Iris pigment epithelial cell (primary cell): ENCODE measurements around the gene CYP26A1.

Experiments used
- DNase-seq: peaks from one replicate; pipeline ENCODE4 v3.0.0-alpha.2; 2011; ENCODE audit warnings: low read depth

CYP26A1 gene, protein sequence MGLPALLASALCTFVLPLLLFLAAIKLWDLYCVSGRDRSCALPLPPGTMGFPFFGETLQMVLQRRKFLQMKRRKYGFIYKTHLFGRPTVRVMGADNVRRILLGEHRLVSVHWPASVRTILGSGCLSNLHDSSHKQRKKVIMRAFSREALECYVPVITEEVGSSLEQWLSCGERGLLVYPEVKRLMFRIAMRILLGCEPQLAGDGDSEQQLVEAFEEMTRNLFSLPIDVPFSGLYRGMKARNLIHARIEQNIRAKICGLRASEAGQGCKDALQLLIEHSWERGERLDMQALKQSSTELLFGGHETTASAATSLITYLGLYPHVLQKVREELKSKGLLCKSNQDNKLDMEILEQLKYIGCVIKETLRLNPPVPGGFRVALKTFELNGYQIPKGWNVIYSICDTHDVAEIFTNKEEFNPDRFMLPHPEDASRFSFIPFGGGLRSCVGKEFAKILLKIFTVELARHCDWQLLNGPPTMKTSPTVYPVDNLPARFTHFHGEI

DNA sequence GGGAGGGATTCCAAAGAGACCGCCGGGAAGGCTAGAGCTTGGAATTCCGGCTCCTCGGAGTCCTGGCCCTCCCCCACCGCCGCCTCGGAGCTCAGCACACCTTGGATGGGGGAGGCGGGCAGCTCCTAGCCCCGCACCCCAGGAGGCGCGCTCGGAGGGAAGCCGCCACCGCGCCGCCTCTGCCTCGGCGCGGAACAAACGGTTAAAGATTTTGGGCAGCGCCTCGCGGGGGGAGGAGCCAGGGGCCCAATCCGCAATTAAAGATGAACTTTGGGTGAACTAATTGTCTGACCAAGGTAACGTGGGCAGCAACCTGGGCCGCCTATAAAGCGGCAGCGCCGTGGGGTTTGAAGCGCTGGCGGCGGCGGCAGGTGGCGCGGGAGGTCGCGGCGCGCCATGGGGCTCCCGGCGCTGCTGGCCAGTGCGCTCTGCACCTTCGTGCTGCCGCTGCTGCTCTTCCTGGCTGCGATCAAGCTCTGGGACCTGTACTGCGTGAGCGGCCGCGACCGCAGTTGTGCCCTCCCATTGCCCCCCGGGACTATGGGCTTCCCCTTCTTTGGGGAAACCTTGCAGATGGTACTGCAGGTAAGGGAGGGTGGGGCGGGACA is at the start of gene CYP26A1:
CYP26A1 (plus strand) TSS at position 355 of the 608 bp plus-strand sequence; CDS start at position 397, 42 bp downstream.
- DNase-seq, result no peak

DNA sequence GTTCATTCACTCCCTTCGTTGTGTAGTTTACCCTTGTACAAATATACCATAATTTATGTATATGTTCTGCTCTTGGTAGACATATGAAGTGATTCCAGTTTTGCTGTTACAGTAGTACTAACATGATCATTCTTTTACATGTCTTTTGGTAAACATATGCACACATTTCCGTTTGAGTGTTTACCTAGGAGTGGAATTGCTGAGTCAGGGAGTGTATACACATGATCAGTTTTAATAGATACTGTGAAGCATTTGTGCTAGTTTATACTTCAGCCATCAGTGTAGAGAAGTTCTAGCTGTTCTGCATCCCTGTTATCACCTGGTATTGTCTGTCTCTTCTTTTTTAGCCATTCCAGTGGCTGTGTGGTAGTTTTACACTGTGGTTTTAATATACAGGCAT is 47.6 kb upstream of the CYP26A1 start:
- peak; percentile 32 for DNase-seq

DNA sequence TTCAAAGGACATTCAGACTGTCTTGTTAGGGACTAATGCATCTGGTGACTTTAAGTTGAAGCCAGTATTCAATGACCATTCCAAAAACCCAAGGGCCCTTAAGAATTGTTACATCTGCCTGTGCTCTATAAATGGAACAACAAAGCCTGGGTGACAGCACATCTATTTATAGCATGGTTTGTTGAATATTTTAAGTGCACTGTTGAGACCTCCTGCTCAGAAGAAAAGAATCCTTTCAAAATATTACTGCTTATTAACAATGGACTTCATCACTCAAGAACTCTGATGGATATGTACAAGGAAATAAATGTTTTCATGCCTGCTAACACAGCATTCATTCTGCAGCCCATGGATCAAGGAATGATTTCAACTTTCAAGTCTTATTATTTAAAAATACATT is 46.2 kb upstream of the CYP26A1 start:
- DNase-seq, result no peak

DNA sequence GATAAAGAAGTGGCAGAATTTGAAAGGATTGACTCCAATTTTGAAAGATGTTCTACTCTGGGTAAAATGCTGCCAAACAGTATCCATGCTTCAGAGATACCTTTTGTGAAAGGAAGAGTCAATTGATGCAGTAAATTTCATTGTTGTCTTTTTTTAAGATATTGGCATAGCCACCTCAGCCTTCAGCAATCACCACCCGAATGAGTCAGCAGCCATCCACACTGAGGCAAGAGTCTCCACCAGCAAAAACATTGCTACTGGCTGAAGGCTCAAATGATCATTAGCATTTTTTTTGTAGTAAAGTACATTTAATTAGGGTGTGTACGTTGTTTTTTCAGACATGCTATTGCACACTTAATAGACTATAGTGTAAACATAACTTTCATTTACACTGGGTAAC is 44.8 kb upstream of the CYP26A1 start:
- peak; percentile 79 for DNase-seq

DNA sequence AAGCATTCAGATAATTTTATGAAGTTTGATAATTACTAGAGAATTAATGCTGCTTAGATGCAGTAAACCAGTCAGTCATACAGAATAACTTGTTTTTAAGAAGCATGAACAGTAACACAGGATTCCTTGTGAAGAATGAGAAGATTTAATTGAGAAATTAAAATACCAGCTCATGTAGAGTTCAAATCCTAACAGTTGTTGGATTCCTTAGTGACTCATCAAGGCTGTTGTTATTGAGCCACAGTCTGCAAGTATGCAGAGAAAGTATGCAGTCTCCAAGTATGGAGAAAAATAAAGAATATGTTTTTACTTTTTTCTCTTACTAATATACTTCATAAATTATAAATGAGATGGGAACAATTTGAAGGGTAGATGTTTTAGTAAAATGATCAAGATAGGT is 43.3 kb upstream of the CYP26A1 start:
- DNase-seq, result peak; percentile 89

DNA sequence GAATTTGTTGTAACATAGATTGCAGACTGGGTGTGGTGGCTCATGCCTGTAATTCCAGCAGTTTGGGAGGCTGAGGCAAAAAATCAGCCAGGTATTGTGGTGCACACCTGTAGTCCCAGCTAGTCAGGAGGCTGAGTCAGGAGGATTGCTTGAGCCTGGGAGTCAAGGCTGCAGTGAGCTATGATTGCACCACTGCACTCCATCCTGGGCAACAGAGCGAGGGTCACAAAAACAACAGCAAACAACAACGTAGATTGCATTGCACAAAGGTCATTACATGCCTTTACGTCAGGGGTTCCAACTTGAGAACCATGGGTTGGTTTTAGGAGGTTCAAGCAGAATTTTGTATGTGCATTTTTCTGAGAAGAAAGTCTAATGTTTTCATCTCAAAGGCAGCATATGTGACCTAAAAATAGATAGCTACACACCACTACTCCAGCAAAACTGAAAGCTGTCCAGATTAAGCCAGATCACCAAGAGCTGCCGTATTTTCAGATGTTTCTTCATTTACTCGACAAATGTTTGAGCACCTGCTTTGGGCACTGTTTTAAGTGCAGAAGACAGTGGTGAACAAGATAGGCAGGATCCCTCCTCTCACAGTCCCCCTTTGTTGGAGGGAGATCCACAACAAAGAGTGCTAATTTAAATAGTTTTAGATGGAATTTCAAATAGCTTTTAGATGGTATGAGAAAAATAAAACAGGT is 41.4 kb upstream of the CYP26A1 start:
- DNase-seq, result no peak

DNA sequence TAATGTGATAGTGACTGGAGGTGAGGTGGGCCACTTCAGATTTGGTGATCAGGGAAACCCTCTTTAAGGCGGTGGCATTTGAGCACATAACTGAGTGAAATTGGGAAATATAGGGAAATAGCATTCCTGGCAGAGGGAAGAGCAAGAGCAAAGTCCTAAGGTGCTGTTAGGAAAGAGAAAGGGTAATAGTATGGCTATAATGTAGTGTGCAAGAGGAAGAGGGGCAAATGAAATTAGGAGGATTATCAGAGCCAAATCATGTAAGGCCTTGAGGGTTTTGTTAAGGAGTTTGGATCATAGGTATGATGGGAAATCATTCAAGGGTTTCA is 40.9 kb upstream of the CYP26A1 start:
- no peak for DNase-seq

DNA sequence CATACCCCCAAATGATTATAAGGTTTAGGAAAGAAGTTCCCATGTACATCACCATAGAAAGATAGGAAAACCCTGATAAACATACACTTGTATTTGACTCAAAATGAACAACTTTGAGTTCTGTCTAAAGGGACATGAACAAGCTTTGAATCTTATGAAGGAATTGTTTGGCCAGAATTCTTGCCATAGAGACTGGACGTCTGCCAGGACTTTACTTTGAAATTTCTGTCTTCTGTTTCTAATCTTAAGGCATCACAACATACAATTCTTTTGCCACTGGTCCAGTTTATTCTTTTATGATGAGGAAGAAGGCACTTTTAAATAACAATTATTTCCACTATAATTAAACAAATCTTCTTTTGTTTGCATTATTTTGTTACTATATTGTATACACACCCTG is 39.3 kb upstream of the CYP26A1 start:
- peak; percentile 52 for DNase-seq

DNA sequence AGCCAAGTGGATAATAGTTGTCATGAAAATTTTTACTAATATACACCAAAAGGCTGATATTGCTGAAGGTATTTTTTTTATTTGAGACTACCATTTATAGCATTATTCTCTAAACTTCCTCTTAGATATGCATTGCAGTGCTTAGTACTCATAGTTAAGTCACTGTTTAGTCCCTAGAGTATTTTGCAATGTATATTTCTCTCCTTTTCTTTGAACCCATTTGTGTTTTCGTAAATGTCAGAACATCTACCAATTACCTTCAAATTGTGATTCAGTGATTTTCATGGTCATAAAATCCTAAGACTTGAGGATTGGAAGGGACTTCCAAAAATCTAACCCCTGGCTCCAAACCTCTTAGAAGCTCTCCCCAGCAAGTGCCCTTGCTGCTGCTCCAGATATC is 34.6 kb upstream of the CYP26A1 start:
- DNase-seq, result no peak

DNA sequence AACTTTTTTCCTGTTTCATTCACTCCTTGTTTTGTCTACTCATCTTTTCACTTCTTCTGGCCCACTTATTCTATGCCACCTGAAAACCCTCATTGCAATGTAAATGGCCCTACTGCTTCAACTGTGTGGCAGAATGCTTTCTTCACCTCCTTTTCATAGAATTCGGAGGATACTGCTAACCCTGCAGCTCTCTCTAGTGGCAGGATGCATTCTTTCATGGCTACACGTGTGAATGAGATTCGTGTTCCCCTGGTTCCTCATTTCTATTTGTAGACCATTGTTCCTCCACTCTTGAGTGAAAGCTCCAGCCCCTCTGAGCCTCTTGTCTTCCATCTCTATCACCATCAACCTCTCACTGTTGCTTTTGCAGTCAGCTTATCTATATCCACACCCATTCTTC is 34.0 kb upstream of the CYP26A1 start:
- peak; percentile 49 for DNase-seq

DNA sequence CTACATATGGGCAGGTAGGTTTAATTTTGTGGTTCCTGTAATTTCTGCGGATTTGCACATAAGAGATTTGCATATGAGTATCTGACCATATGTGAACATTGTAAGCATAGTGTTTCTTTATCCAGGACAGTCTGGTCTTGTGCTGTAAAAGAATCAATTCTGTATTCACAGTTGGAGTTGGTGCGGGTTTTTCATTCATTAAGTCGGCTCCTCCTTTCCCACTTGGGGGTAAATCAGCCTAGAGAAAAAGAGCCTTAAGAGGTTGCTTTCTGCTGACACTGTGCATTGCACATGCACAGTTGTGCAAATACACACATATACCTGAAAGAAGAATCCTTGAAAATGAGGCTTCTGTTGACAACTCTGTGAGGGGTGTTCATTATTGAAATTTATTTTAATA is 19.2 kb upstream of the CYP26A1 start:
- no peak for DNase-seq

DNA sequence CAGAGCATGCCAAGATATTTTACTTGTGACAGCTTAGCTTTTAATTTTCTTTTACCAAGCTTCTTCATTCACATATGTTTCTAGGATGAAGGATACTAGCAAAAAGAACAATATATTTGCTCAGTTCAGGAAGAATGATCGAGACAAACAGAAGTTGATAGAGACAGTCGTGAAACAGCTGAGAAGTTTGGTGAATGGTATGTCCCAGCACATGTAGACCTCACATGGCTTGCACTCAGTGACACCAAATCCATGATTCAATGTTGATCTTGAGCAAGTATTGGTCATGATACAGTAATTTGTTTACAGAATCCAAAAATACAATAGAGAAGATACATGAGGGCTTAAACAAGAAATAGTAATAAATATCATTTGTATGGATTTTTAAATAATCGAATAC is 15.6 kb upstream of the CYP26A1 start:
- DNase-seq, result no peak

DNA sequence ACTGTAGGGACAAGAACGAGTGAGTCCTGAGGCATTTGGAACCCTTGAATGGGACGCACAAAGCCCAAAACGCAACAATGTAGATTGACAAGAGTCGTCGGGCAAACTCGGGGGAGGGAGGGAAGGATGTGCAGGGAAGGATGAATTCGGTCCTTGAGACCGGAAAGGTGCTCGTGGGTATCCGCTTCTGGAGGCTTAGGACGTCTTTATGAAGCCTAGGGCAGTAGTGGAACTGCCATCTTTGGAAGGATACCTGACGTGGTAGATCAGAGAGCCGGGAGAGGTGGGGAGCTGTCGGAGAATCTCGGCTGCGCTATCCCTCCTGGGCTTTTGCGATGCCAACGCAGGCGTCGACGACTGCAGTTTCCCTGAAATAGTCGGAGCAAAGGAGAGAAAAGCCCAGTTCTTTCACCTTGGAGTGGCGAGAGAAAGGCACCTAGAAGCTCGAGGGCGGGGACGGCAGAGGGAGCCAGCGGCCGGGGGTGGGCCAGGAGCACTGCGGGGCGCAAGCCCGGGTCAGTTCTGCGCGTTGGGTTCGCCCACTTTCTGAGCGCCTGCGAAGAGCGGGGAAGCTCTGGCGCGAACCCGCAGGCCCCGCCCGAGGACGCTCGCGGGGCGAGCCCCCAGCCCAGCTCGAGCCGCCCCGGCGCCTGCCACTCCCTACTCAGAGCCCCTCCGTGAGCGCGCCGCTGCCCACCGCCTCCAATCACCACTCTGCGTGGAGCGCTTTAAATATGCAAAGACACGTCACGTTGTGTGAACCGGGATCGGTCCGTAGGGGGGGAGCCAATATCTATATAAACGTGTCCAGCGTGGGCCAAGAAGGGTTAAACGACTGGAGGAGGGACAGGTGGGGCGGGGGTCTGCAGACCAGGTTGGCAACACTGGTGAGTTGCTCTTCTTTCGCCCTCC is 13.5 kb upstream of the CYP26A1 start, which contains the start of gene CYP26C1:
CYP26C1 (plus strand) TSS at position 824 of the 912 bp plus-strand sequence. CDS start 466 bp downstream, outside the sequence.
- DNase-seq, result no peak

DNA sequence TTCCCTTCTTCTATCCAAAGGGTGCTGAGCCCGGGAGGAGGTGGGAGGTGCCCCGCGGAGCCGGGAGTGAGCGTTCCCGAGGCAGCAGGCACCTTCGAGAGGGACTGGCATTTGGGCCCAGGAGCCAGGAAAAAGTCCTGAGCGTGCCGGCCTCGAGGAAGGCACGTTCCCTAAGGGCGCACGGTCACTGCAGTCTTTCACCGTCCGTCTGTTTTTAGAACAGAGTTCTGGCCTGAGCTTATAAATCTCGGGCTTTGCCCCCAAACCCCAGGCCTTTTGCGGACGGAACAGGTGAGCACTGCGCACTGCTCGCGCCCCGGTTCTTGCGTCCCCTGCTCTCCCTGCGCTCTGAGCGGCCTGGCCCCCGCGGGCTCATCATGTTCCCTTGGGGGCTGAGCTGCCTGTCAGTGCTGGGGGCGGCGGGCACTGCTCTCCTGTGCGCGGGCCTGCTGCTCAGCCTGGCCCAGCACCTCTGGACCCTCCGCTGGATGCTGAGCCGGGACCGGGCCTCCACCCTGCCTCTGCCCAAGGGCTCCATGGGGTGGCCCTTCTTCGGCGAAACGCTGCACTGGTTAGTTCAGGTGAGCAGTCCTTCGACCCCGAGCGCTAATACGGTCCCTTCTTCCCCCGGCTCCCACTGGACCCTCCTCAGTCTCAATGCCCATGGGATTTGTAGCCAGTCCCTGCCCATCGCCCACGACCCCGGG is 12.7 kb upstream of the CYP26A1 start:
- DNase-seq, result no peak

DNA sequence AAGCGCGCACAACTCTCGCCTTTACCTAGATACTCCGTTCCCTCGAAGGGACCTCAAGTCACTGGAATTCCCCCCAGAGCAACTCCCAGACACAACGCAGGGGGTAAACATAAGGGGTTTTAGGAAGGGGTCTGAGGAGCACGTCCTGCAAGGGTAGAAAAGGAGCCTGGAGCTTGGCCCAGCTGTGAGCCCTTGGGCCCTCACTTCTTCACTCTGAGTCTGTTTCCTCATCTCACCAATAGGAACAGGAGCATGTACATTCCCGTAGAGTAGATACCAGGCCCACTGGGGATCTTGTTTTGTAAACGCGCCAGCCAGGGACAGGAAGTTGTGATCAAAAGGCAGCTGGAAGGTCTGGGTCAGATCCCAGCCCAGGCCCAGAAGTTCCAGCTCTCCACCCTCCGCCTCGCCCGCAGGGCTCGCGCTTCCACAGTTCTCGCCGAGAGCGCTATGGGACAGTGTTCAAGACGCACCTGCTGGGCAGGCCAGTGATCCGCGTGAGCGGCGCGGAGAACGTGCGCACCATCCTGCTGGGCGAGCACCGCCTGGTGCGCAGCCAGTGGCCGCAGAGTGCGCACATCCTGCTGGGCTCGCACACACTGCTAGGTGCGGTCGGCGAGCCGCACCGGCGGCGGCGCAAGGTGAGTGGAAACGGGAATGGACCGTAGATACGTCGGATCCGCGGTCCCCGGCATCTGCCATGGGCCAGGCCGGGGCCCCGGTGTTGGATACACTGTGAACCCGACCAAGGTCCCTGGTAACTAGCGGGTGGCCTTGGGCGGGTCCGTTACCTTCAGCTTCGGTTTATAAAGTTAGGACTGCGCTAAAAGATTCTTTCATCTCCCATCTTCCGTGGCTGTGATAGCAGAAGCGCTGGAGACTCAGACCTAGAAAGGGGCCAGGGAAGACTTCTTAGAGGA is 11.8 kb upstream of the CYP26A1 start:
- DNase-seq, result no peak

DNA sequence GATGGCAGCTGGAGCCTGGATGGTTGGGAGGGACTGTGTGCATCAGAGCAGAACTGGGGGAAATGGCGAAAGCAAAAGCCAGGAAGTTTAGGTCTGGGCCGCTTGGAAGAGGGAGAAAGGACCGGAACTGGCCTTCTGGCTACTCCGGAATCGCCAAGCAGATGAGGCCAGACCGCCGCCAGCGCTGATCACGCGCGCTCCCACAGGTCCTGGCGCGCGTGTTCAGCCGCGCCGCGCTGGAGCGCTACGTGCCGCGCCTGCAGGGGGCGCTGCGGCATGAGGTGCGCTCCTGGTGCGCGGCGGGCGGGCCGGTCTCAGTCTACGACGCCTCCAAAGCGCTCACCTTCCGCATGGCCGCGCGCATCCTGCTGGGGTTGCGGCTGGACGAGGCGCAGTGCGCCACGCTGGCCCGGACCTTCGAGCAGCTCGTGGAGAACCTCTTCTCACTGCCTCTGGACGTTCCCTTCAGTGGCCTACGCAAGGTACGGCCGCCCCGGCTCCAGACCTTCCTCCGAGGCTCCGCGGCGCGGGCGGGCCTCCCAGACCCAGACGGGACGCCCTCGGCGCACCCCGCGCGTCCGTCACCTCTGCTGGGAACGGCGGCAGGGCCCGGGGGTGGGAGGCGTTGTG is 11.1 kb upstream of the CYP26A1 start:
- DNase-seq, result peak; percentile 61

DNA sequence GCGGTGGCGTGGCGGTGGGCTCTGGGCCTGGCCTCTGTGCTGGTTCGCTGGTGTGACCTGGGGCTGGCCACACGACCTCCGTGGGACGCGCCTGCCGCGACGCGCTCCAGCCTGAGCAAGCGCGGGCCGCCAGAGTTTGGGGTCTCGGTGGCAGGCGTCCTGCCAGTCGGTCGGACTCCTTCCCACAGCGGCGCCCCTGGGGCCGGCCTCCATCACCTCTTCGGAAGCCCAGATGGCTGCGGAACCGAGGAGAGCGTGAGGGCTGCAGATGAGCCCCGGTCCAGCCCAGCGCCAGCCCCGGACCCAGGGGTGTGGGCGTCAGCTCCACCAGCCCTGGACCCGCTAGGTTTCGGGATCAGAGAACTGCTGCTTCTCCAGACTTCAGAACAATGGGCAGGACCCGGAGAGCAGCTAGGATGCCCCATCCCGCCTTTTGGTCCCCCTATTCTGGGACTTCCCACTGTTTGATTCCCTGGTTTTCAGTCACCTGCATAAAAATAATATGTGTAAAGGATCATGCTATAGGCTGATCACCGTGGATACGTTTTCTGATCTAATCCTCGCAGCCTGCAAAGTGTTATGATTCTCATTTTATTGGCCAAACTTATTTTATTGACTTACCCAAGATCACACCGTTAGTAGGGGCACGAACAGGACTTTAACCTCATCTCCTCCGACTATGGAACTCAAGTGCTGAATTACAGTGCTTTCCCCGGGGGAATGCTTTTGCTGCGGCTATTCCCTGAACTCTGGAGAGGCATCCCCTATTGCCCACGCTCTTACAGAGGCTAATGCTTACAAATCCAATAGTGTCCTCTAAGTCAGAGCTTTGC is 10.3 kb upstream of the CYP26A1 start:
- DNase-seq, result no peak

DNA sequence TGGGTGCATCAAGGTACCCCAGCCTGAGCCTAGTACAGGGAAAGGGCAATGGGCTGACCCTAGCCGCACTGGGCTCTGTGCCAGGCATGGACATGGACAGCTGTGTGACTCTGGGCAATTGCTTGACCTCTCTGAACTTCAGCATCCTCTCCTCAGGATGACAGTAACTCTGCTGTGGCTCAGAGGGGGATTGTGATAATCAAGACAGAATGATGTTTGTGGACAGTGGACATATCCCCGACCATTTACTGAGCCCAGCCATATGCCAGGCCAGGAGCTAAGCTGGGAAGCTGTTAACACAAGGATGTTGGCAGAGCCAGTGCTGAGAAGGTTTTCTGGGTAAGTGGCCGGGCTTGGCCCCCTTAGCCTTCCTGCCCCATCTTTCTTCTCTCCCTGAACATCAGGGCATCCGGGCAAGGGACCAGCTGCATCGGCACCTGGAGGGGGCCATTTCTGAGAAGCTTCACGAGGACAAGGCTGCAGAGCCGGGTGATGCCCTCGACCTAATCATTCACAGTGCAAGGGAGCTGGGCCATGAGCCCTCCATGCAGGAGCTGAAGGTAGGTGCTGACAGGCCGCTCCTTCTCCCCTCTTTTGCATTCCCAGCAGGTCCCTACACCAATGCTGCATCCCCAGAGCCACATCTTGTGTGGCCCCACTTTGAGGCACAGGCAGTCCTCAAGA is 9.6 kb upstream of the CYP26A1 start:
- DNase-seq, result no peak
